GM10266 (cell line): Measurements from ENCODE around the gene FRRS1.

Experiments used
- DNase-seq: peaks from one replicate; pipeline ENCODE4 v3.0.0; 2012; ENCODE audit errors: extremely low spot score
- CTCF ChIP-seq: IDR thresholded peaks from 2 replicates; pipeline ENCODE4 v1.5.1; 2012; ENCODE audit warnings: mild to moderate bottlenecking, low read depth; ENCODE audit not compliant: control insufficient read depth, insufficient read depth; ENCODE audit errors: missing control alignments

Gene FRRS1

GRCh38 chr1:99749504-99750347, 16.7 kb downstream of the FRRS1 start:
- TF ChIP-seq CTCF, result no peak
- peak; percentile 22 for DNase-seq

GRCh38 chr1:99748419-99748818, 18.0 kb downstream of the FRRS1 start:
- no peak for TF ChIP-seq CTCF
- DNase-seq, result no peak

GRCh38 chr1:99745684-99746083, 20.8 kb downstream of the FRRS1 start:
- DNase-seq, result no peak
- no peak for TF ChIP-seq CTCF

- no peak for DNase-seq
- TF ChIP-seq CTCF, result no peak
Observed at GRCh38 chr1:99745061-99745460, 21.4 kb downstream of the FRRS1 start.

GRCh38 chr1:99740141-99740540, 26.3 kb downstream of the FRRS1 start:
- no peak for TF ChIP-seq CTCF
- DNase-seq, result no peak

GRCh38 chr1:99738858-99739465, 27.5 kb downstream of the FRRS1 start:
- no peak for TF ChIP-seq CTCF
- DNase-seq, result no peak

- DNase-seq, result no peak
- TF ChIP-seq CTCF, result no peak
Observed at GRCh38 chr1:99737016-99737415, 29.4 kb downstream of the FRRS1 start.
